ENCODE data around the gene BLACAT1.

Gene BLACAT1

GRCh38 chr1:205455581-205456382 is at the start of gene BLACAT1:
TSS of gene BLACAT1 (minus strand) at chr1:205456045.
- no peak for DNase-seq

- no peak for DNase-seq
These were observed 49.4 kb upstream of the BLACAT1 start for GRCh38 chr1:205505076-205505729.

- DNase-seq, result peak; percentile 74
These were observed 48.6 kb upstream of the BLACAT1 start, which contains the start of gene CDK18 for GRCh38 chr1:205504311-205505075. TSS of gene CDK18 (plus strand) at chr1:205504669. CDS start at chr1:205523168, 18,499 bp downstream.

DNA sequence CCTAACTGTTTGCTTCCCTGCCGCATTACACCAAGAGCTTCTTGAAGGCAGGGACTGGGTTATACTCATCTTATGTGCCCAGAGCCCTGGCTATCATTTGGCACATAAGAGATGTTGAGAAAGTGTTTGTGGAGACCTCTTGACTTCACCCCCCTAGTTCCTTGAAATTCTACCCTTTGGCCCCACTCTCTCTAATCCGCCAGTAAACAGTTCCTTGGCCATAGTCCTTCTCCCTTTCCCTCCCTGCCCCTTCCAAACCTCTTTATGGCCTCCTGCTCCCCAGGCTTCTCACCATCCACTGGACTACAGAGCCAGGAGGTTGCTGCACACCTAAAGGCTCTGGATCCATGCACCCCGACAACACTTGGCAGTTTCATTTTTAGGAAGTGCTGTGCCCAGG is 47.1 kb upstream of the BLACAT1 start:
- no peak for DNase-seq

DNA sequence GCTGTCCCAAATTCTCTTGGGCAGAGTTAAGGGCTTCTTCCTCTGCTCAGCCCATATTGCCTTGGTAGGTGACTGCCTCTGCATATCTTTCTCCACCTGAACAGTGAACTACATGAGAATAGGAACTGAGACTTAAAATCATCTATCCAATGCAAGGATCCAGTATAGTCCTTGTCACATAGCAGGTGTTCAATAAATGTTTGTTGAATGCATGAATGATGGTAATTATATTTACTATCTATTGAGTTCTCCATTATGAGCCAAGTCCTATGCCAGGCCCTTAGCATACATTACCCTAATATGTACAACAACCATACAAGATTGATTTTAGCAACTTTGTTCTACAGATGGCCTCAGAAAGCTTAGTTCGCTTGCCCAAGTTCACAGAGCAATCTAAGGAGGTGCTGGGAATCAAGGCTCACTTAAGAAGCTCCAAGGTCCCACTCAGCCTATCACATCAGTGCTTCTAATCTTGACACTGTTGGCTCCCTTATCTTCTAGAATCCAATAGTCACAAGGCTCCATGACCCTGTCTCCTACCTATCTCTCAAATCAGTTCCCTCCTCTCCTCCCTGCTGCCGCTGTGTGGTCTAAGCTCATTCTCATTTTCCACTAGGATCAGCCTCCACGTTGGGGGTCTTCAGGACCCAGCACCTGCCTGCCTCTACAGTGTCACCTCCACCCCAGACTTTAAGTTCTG is 46.4 kb upstream of the BLACAT1 start:
- DNase-seq, result no peak

GRCh38 chr1:205500240-205501233 is 44.7 kb upstream of the BLACAT1 start:
- DNase-seq, result no peak

DNA sequence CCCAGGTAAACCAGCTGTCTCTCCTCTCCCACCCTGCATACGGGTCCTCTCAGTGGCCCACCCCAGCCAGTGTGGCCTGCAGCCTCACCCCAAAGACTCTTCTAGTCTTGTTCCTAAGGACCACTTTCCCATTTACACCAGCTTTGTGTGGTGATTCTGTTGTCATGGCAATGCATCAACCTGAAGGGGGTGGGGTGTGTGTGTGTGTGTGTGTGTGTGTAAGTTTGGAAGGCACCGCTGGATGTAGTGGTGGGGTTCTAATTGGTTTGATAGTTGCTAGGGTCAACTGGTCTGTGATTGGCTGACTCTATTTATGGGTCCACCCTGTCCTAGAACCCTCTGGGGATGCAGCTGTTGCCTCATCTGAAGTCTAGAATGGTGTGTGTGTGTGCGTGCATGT is 43.9 kb upstream of the BLACAT1 start:
- DNase-seq, result no peak

GRCh38 chr1:205497351-205497750 is 41.5 kb upstream of the BLACAT1 start:
- DNase-seq, result peak; percentile 74

- DNase-seq, result no peak
These were observed 40.8 kb upstream of the BLACAT1 start for GRCh38 chr1:205496661-205497060.

DNA sequence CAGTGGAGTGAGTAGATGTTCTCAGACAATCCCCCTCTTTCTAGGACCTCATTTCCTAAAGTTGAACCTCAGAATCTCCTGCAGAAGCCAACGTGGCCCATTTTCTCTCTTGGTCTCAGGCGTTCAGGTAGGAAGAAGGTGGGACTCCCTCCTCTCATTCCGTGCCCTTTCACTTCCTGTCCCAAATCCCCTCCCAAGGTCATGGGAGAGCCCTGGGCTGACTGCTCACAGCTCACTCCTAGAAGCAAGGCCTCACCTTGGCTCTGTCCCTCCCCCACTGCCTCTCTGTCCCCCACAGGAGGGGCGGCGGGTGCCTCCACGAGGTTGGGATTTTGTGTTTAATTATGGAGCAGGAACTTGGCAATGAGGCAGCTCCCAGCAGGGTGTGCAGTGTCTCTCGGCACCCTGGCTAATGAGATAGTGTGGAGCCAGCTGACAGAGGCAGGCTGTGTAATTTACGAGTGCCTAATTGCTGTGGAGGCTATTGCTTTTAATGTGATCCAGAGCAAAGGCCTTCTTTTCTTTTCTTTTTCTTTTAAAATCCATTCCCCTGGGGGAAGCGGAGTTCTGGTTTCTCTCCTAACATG is 39.5 kb upstream of the BLACAT1 start:
- peak; percentile 89 for DNase-seq

GRCh38 chr1:205494115-205494514 is 38.3 kb upstream of the BLACAT1 start:
- DNase-seq, result no peak

- no peak for DNase-seq
These were observed 37.6 kb upstream of the BLACAT1 start for GRCh38 chr1:205493241-205494085.

DNA sequence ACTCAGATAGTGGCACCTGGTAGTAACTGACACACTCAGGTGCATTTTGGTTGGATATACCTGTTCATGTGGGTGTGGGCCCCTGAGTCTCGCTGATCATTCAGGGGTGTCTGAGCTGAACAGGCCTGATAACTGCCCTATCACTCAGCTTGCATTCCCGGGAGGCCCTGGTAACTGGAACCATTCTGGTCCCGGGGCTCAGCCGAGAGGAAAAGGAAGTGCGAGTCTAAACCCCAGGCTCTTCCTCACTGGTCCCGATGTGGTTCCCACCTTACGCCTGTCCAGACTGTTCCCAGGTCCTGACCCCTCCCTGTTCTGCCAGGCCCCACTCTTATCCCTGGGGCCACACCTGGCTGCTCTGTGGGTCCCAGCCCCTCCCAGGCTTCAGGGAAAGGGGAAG is 36.9 kb upstream of the BLACAT1 start:
- no peak for DNase-seq

- DNase-seq, result peak; percentile 41
These were observed 36.4 kb upstream of the BLACAT1 start for GRCh38 chr1:205492201-205492667.

DNA sequence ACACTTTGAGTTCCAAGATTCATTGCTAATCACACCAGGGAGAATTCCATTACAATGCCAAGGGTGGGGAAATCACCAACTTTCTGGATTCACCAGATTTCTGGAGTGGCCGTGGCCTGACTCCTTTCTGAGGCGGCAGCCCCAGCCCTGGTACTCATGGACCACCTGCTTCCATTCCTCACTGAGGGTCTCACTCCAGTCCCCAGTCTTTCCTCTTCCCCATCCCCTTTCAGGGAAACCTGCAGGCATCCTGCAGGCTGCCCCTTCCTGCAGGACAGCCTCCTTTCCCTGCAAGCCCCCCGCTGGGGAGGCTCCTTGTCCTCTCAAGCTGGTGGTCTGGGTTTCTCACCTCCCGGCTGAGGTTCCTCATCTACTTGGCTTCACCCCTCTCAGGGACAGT is 35.9 kb upstream of the BLACAT1 start:
- DNase-seq, result no peak

DNA sequence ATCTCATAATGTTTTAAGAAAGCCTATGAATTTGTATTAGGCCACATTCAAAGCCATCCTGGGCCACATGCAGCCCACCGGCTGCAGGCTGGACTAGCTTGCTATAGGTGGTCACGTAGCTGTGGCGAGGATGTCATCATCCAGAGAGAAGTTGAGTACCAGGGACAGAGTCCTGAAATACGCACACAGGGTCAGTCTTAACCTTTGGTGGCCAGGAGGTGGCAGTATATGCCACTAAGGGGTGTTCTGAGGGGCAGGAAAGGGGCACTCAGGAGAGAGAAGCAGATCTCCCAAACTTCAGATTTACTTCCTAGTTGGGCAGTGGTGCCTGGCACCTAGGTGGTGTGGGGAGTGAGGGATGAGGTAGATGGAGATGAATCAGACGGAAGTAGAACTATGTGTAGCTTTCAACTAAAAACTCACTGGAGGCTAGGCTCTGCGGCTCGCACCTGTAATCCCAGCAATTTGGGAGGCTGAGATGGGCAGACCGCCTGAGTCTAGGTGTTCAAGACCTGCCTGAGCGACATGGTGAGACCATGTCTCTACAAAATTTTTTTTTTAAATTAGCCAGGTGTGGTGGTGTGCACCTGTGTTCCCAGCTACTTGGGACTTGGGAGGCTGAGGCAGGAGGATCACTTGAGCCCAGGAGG is 32.4 kb upstream of the BLACAT1 start:
- peak; percentile 65 for DNase-seq

DNA sequence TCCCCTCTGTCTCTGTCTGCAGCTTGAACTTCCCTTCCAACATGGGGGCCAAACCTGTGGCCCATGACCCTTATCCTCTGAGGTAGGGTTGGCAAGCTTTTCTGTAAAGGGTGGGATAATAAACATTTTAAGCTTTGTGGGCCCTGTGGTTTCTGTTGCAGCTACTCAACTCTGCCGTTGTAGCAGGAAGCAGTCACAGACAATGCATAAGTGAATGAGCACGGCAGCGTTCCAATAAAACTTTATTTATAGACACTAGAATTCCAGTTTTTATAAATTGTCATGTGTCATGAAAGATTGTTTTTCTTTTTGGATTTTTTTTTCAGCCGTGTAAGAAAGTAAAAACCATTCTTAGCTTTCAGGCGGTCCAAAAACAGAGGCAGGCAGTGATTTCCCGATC is 30.4 kb upstream of the BLACAT1 start:
- DNase-seq, result no peak

- DNase-seq, result peak; percentile 72
These were observed 29.4 kb upstream of the BLACAT1 start for GRCh38 chr1:205484985-205485967.
